GM21825 (cell line): Measurements from ENCODE around the gene CAV1.
A peak's percentile ranks its signal among the peaks of the same experiment; 100 is the strongest.

Experiments
- ATAC-seq: cut with Tn5 transposase; IDR thresholded peaks from one replicate; pipeline ENCODE4 v1.9.1; 2021; ENCODE audit warnings: mild to moderate bottlenecking, moderate library complexity; ENCODE audit not compliant: unreplicated experiment

Gene CAV1

GRCh38 chr7:116529250-116529649 is 4.4 kb downstream of the CAV1 start:
- no peak for ATAC-seq

GRCh38 chr7:116530107-116530820 is 5.4 kb downstream of the CAV1 start:
- ATAC-seq: no peak

- no peak for ATAC-seq
Observed at GRCh38 chr7:116532102-116532688, 7.4 kb downstream of the CAV1 start.

GRCh38 chr7:116534790-116535189 is 10.0 kb downstream of the CAV1 start:
- ATAC-seq: no peak

GRCh38 chr7:116535416-116535815 is 10.6 kb downstream of the CAV1 start:
- no peak for ATAC-seq

- ATAC-seq: no peak
Observed at GRCh38 chr7:116538138-116538537, 13.3 kb downstream of the CAV1 start.

GRCh38 chr7:116539879-116540278 is 15.0 kb downstream of the CAV1 start:
- ATAC-seq: no peak

GRCh38 chr7:116540743-116541142 is 15.9 kb downstream of the CAV1 start:
- no peak for ATAC-seq

GRCh38 chr7:116541951-116542350 is 17.1 kb downstream of the CAV1 start:
- ATAC-seq: no peak

GRCh38 chr7:116542618-116543017 is 17.8 kb downstream of the CAV1 start:
- no peak for ATAC-seq

- ATAC-seq: no peak
Observed at GRCh38 chr7:116543664-116544063, 18.8 kb downstream of the CAV1 start.

GRCh38 chr7:116544487-116544886 is 19.7 kb downstream of the CAV1 start:
- no peak for ATAC-seq

- no peak for ATAC-seq
Observed at GRCh38 chr7:116545411-116545993, 20.7 kb downstream of the CAV1 start.

GRCh38 chr7:116546054-116546453 is 21.2 kb downstream of the CAV1 start:
- no peak for ATAC-seq

- no peak for ATAC-seq
Observed at GRCh38 chr7:116546916-116547315, 22.1 kb downstream of the CAV1 start.

GRCh38 chr7:116547347-116547746 is 22.5 kb downstream of the CAV1 start:
- ATAC-seq: no peak

GRCh38 chr7:116548506-116548905 is 23.7 kb downstream of the CAV1 start:
- ATAC-seq: peak; percentile 92

- ATAC-seq: no peak
Observed at GRCh38 chr7:116549370-116549769, 24.5 kb downstream of the CAV1 start.

GRCh38 chr7:116551692-116552091 is 26.9 kb downstream of the CAV1 start:
- no peak for ATAC-seq

- ATAC-seq: no peak
Observed at GRCh38 chr7:116552602-116553001, 27.8 kb downstream of the CAV1 start.

- no peak for ATAC-seq
Observed at GRCh38 chr7:116553168-116553964, 28.5 kb downstream of the CAV1 start.

- no peak for ATAC-seq
Observed at GRCh38 chr7:116554436-116554835, 29.6 kb downstream of the CAV1 start.
